Inflammatory macrophage treated with lipopolysaccharide for 4 hours (primary cell): ENCODE measurements around the gene RECK.
"Not testable (repeated sequence)": the region's sequence is repeated elsewhere in the genome, so short reads cannot be mapped to it uniquely, and the experiment has no call there.

Experiments
- DNase-seq: peaks from one replicate; pipeline ENCODE4 v3.0.0-alpha.2; 2020

The RECK gene

DNA sequence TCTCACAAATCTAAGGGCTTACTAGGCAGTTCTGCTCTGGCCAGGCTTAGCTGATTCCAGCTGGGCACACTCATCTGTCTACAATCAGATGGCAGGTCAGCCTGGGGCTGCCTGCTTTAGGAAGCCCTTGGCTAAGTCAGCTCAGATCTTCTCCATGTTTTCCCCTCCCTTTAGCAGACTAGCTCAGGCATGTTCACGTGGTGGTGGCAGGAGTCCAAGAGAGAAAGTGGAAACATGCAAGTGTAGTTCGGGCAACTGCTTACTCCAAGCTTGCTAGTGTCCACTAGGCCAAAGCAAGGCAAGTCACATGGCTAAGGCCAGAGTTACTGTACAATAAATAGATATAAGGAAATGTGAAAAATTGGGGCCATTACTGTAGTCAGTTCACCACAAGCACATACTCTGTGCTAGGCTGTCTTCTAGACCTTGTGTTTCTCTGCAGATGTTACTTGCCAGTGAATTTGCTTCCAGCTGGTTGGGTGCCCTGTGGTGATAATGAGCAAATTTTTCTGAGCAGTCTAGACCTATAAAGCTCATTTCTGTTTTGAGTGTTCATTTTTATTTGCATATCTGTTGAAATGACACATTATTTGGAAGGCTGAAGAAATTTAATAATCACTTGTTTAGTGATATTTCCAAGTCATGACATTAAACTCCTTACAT lies 38.3 kb downstream of the RECK start:
- DNase-seq: peak; percentile 29

GRCh38 chr9:36078051-36078450 lies 41.3 kb downstream of the RECK start:
- peak; percentile 48 for DNase-seq

DNA sequence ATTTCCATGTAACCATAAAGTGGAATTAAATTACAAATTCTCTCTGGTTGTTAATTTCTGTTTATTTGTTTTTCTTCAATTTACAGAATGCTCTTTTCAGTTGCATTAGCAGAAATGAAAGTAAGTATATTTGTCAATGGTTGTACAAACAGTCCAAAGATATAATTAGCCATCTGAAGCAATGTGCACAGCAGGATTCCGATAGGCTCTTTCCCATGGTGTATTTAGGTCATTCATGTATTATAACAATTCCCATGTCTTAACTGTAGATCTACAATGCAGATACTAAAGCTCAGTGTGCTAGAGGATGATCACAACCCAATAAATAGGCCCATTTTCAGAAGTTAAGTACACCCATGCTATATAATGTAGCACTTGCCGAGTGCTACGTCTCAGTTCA lies 43.8 kb downstream of the RECK start:
- no peak for DNase-seq

- no peak for DNase-seq
Measured at GRCh38 chr9:36082931-36083330, 46.2 kb downstream of the RECK start.

DNA sequence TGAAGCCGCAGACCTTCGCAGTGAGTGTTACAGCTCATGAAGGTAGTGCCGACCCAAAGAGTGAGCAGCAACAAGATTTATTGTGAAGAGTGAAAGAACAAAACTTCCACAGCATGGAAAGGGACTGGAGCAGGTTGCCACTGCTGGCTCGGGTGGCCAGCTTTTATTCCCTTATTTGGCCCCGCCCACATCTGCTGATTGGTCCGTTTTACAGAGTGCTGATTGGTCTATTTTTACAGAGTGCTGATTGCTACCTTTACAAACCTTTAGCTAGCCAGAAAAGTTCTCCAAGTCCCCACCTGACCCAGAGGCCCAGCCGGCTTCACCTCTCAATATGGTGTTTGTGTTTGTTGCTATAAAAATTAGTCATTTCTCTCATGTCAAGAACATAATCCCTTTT lies 49.7 kb downstream of the RECK start:
- DNase-seq: no peak

- DNase-seq: not testable (repeated sequence)
Measured at GRCh38 chr9:36087054-36087453, 50.3 kb downstream of the RECK start.

DNA sequence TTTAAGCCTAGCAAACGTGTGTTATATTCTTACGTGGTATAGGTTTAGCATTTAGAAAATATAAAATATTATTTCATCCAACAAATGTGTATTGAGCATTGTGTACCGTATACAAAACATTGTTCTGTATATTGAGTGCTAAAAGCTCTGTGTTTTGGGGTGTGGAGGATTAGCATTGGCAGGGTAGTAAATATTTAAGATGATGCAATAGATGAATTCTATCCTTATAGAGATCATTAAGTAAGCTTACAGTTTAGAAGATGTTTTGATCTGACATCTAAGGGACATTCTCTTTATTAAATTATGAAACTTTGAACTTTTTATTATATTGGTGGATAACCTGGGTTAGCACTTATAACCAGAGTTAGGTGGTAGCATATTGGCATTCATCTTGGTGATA lies 51.3 kb downstream of the RECK start:
- no peak for DNase-seq

DNA sequence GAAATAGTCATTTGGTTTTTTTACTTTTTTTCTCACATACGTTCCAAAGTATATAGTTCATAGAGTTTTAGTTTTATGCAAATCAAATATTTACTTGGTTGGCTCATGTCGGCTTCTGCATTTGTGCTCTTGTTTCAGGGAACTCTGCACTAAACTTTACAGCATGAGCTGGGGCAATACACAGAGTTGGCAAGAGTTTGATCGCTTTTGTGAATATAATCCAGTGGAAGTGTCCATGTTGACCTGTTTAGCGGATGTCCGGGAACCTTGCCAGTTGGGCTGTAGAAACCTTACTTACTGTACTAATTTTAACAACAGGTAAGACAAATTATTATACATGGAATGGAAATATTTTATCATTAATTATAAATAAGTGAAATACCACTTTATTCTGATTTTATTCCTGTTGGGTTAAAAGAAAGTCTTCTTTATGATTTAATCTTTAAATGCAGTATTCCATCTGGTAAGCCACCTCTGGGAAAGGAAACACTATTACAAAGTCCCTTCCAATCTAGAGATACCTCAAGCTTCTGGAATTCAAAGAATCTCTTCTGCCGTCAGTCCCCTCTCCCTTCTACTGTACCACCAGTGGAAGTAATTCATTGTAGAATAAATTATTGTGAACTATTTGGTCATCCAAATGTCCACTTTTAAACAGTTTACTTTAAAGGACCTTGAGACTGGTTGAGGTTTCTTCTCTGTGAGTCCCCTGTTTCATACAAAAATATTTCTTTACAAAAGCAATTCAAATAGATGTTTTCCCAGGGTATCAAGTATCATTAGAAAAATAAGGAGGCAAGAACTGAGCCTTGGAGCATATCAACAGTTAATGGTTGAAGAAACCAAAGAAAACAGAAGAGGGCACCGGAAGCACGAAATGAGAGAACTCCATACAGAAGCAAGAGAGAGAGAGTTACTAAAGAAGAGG lies 54.6 kb downstream of the RECK start:
- DNase-seq: peak; percentile 18

DNA sequence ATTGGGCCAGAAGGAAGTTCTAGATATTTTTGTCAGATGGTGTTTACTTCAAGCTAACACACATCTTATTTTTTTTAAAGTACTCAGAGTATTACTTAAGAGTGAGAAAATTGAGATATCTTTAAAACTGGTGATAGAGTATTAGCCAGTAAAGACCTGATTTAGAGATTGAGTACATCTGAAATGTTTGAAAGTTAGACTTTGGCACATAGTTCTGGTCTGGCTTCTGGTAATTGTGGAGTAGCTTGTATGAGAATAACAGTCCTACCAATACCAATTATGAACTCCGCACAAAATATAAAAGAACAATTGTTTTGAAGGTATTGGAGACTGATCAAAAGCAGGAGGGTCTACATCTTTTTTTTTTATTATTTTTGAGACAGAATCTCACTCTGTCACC lies 55.3 kb downstream of the RECK start:
- DNase-seq: no peak

- peak; percentile 90 for DNase-seq
Measured at GRCh38 chr9:36092509-36093215, 55.9 kb downstream of the RECK start.

- DNase-seq: peak; percentile 28
Measured at GRCh38 chr9:36093384-36093783, 56.7 kb downstream of the RECK start.

- DNase-seq: no peak
Measured at GRCh38 chr9:36099718-36100117, 63.0 kb downstream of the RECK start.

DNA sequence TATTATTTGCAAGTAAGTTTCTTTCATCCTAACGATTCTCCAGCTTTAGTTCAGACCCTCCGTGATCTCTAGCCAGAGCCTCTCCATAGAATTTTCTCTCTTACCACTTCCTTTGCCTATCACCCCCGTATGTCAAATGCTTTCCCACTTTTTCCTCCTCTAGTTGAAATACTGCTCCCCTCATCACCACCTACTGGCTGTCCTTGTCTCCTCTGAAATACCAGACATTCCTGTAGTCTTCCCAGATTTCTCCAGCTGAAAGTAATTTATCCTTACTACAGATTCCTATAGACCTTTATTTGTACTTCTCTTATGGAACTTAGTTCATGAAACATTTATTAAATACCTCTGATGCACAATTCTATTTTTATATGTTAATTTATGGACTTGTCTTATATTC lies 63.8 kb downstream of the RECK start:
- no peak for DNase-seq

DNA sequence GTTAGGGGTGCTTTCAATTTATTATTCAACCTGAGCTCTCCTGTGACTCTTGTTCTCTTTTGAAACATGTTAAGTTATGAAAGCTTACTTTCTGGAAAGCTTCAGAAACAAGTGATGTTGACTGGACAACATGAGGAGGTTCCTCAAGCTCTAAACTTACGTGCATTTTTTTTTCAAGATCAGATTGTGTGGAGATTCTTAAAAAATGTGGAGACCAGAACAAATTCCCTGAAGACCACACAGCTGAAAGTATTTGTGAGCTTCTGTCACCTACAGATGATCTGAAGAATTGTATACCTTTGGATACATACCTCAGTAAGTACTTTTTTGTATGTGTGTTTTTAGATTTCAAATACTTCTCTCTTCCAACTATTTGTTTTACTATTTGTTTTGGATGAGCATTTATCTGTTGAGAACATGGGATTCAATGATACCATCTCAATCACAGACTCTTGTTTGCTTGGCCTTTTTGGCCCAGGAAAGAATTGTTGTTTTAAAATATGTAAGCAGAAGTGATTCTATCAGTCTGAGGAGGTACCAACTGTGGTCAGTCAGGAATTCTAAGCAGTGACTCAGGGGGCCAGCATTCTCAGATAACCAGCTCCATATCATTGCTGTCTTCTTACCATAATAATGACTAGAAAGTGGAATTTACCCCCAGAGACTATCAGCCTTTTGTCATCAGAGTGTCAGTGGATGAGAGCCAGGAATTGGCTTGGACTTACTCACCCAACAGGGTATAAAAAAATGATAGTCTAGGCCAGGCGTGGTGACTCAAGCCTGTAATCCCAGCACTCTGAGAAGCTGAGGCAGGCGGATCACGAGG lies 65.4 kb downstream of the RECK start:
- no peak for DNase-seq

- peak; percentile 84 for DNase-seq
Measured at GRCh38 chr9:36102742-36103495, 66.2 kb downstream of the RECK start.

DNA sequence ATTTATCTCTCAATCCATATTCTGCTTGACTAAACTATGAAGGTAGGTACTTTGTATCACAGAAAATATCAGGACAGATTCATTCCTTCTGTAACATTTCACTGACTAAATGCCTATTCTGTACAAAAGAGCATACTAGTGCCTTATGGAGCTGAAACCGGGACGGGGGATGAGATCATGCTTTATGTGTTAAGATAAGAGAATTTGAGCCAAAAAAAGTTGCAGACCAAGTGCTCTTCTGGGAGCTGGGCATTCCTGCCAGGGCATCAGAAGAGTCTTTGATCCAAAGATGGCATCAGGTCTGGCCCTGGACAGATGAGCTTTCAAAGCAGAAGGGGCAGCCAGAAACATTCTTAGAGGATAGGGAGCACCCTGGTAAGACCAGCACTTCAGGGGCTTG lies 72.4 kb downstream of the RECK start:
- no peak for DNase-seq

DNA sequence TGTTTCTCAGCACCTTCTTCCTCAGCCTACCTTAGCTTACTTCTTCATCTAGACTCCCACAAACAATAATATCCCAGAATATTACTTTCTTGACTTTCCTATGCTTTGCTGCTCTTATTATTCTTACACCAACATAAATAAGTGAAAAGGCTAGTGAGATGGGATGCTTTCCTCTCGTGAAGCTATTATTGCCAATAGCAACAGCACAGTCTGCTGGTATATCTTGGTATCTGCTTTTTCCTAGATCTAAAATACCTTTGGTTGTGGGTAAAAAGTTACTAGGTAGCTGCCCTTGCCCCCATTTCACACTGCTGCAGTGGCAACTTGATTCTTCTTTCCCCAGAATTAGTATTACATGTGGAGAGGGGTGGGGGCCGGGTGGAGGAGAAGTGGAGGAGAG lies 73.7 kb downstream of the RECK start:
- DNase-seq: no peak

GRCh38 chr9:36112516-36112915 lies 75.8 kb downstream of the RECK start:
- no peak for DNase-seq

DNA sequence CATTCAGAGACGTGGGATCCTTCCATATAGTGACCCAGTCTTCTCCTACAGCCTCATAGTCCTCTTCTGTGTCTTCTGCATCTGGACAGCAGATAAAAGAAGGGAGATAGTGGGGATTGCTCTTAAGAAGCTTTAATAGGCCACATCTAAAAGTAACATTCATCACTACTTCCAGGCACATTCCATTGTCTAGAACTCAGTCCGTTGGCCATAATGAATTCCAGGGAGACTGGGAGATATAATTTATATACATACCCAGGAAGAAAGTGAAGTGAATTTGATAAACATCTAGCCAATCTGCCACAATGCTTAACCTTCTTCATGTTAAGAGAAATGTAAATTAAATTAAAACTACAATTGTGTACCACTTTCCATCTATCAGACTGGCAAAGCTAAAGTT lies 77.3 kb downstream of the RECK start:
- DNase-seq: no peak

- DNase-seq: no peak
Measured at GRCh38 chr9:36116593-36116992, 79.9 kb downstream of the RECK start.

DNA sequence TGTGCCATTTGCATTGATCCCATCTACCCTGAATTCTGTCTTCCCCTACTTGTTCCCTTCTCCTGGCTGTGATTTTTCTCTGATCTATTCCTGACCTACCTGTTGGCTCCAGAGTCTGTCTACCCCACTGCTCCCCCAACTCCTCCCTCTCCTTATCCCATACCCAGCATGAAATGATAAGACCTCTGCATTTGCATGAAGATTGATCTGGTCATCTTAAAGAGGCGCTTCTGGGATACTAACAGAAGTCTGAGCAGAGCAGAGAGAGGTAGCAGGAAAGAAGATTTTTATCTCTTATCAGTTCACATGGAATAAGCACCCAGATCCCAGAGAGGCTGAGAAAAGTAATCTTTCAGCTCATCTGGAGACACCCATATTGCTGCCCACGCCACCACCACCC lies 81.5 kb downstream of the RECK start:
- DNase-seq: no peak

- DNase-seq: no peak
Measured at GRCh38 chr9:36118706-36119105, 82.0 kb downstream of the RECK start.
